DOHH2 (cell line): ENCODE results near the gene ARHGAP44.

ENCODE experiments used
- H3F3A ChIP-seq: fragments of 200-600 bp; sonication (generic), shearing (Covaris generic); 2 replicates; pipeline ENCODE4 v1.6.0; 2016; ENCODE audit warnings: antibody characterized with exemption, mild to moderate bottlenecking; ENCODE audit not compliant: control insufficient read depth, insufficient read depth
- H3K27ac ChIP-seq: fragments of 200-600 bp; sonication (generic); 2 replicates; pipeline ENCODE4 v1.5.1; 2014; ENCODE audit warnings: low read depth, mild to moderate bottlenecking, low read length, moderate library complexity
- H3K27me3 ChIP-seq: fragments of 200-600 bp; sonication (generic); 2 replicates; pipeline ENCODE4 v1.6.1; 2014; ENCODE audit warnings: mild to moderate bottlenecking, low read length, mixed read lengths; ENCODE audit not compliant: control insufficient read depth
- H3K36me3 ChIP-seq: fragments of 200-600 bp; sonication (generic); 2 replicates; pipeline ENCODE4 v1.6.1; 2014; ENCODE audit warnings: mild to moderate bottlenecking, low read length, moderate library complexity, mixed read lengths; ENCODE audit not compliant: control insufficient read depth
- H3K4me1 ChIP-seq: fragments of 200-600 bp; sonication (generic); 2 replicates; pipeline ENCODE4 v1.6.1; 2014; ENCODE audit warnings: mild to moderate bottlenecking, low read length, mixed read lengths; ENCODE audit not compliant: control insufficient read depth
- H3K4me2 ChIP-seq: fragments of 200-600 bp; sonication (generic); 2 replicates; pipeline ENCODE4 v1.6.0; 2014; ENCODE audit warnings: mild to moderate bottlenecking, low read length, moderate library complexity
- H3K4me3 ChIP-seq: fragments of 200-600 bp; sonication (generic); 2 replicates; pipeline ENCODE4 v1.5.1; 2014; ENCODE audit warnings: mild to moderate bottlenecking, low read length, mixed read lengths
- H3K79me2 ChIP-seq: fragments of 200-600 bp; sonication (generic); 2 replicates; pipeline ENCODE4 v1.6.1; 2014; ENCODE audit warnings: mild to moderate bottlenecking, low read length, mixed read lengths; ENCODE audit not compliant: control insufficient read depth
- H3K9me2 ChIP-seq: fragments of 200-600 bp; sonication (generic); replicated peaks from 2 replicates; pipeline ENCODE4 v1.6.1; 2014; ENCODE audit warnings: mild to moderate bottlenecking, low read length, mixed read lengths; ENCODE audit not compliant: control insufficient read depth
- H3K9me3 ChIP-seq: fragments of 200-600 bp; sonication (generic); 2 replicates; pipeline ENCODE4 v1.6.1; 2014; ENCODE audit warnings: antibody characterized with exemption, low read length, mixed read lengths; ENCODE audit not compliant: control insufficient read depth, insufficient read depth
- H4K20me1 ChIP-seq: fragments of 200-600 bp; sonication (generic); 2 replicates; pipeline ENCODE4 v1.6.0; 2014; ENCODE audit warnings: low read depth, mild to moderate bottlenecking, antibody characterized with exemption, low read length, moderate library complexity; ENCODE audit not compliant: control insufficient read depth, insufficient read depth
- EZH2phosphoT487 ChIP-seq: fragments of 200-600 bp; sonication (generic); IDR thresholded peaks from 2 replicates; pipeline ENCODE4 v1.6.1; 2017; ENCODE audit warnings: borderline replicate concordance, mild to moderate bottlenecking, antibody characterized with exemption, low read length, moderate library complexity, mixed read lengths
- TF ChIP-seq, protein P1 (sequence below): fragments of 200-600 bp; sonication (generic); IDR thresholded peaks from one replicate; pipeline ENCODE4 v1.5.1; 2014; ENCODE audit warnings: antibody characterized with exemption, mild to moderate bottlenecking, low read depth, low read length; ENCODE audit not compliant: poor library complexity, severe bottlenecking

ARHGAP44 gene

DNA sequence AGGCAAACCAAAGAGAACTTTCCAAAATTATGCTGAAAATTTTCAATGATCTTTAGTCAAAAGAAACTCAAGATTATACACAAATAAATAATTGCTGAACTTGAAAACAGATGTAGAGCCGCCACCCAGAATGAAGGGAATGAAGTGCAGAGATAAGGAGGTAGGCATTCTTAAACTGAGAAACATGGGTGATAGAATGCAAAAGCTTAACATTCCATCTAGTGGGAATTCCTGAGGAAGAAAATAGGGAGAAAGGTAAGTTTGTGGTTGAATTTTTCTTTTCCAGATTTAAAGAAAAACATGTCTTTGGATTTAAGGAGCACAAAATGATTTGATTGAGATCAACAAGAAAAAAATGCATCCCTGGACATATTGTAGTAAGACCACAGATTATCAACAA is 120.2 kb downstream of the ARHGAP44 start:
- Histone ChIP-seq H3K9me2 (no peaks in the 10 kb centered on the region), H3K4me3 (no peak overlapping the region), H3F3A (no peaks in the 10 kb centered on the region), H3K27ac (no peak overlapping the region), H3K36me3 (no peaks in the 10 kb centered on the region), H3K27me3 (peaks cover 10% of the 10 kb centered on the region; the same call in 1 of the 2 replicates), H3K4me2 (no peak overlapping the region), H3K4me1 (no peaks in the 10 kb centered on the region), H4K20me1 (no peaks in the 10 kb centered on the region), H3K9me3 (no peaks in the 10 kb centered on the region), H3K79me2 (no peaks in the 10 kb centered on the region)
- TF ChIP-seq, protein P1, sequence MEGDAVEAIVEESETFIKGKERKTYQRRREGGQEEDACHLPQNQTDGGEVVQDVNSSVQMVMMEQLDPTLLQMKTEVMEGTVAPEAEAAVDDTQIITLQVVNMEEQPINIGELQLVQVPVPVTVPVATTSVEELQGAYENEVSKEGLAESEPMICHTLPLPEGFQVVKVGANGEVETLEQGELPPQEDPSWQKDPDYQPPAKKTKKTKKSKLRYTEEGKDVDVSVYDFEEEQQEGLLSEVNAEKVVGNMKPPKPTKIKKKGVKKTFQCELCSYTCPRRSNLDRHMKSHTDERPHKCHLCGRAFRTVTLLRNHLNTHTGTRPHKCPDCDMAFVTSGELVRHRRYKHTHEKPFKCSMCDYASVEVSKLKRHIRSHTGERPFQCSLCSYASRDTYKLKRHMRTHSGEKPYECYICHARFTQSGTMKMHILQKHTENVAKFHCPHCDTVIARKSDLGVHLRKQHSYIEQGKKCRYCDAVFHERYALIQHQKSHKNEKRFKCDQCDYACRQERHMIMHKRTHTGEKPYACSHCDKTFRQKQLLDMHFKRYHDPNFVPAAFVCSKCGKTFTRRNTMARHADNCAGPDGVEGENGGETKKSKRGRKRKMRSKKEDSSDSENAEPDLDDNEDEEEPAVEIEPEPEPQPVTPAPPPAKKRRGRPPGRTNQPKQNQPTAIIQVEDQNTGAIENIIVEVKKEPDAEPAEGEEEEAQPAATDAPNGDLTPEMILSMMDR: no peak
- no peak for TF ChIP-seq EZH2phosphoT487

DNA sequence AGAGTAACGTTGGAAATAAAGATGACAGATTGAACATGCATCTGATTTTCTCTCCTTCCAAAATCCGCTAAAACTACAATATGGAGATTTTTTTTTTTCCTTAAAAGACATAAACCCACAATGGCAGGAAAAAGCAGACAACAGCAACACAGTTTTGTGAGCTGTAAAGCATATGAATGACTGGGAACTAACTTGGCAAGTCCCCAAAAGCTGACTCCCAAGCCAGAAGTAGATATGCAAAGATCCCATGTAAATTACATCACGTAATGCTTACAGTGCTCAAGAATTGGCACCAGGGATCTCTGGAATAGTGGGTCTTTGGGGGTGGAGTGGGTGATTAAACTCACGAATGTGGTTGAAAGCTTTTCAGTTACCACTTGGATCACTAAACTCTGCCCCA is 121.9 kb downstream of the ARHGAP44 start:
- no peak overlapping the region for H3K27ac ChIP-seq
- no peaks in the 10 kb centered on the region for H4K20me1 ChIP-seq
- H3K4me2 ChIP-seq: no peak overlapping the region
- no peaks in the 10 kb centered on the region for H3F3A ChIP-seq
- H3K4me3 ChIP-seq: no peak overlapping the region
- no peaks in the 10 kb centered on the region for H3K9me3 ChIP-seq
- TF ChIP-seq, protein P1: no peak
- no peak for TF ChIP-seq EZH2phosphoT487
- no peaks in the 10 kb centered on the region for H3K36me3 ChIP-seq
- H3K79me2 ChIP-seq: no peaks in the 10 kb centered on the region
- no peaks in the 10 kb centered on the region for H3K9me2 ChIP-seq
- no peaks in the 10 kb centered on the region for H3K4me1 ChIP-seq
- H3K27me3 ChIP-seq: peaks cover 10% of the 10 kb centered on the region; the same call in 1 of the 2 replicates

DNA sequence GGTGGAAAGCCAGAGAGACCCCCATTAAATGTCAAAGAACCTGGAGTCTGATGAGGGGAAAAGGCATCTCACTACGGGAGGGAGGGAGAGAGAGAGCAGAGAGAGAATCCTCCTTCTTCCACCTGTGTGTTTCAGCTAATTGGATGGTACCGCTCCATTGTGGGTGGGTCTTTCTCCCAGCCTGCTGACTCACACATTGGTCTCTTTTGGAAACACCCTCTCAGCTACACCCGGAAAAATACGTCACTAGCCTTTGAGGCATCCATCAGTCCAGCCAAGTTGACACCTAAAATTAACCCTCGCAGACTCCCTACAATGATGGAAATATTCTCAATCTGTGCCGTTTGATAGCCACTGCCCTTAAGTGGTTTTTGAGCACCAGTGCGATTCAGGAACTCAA is 128.1 kb downstream of the ARHGAP44 start:
- Histone ChIP-seq H3K27me3 (no peaks in the 10 kb centered on the region), H3K36me3 (no peaks in the 10 kb centered on the region), H3K4me2 (no peak overlapping the region), H3K9me2 (no peaks in the 10 kb centered on the region), H3K4me3 (no peak overlapping the region), H3K27ac (no peak overlapping the region), H3K4me1 (no peaks in the 10 kb centered on the region), H3K9me3 (no peaks in the 10 kb centered on the region), H4K20me1 (no peaks in the 10 kb centered on the region), H3F3A (no peaks in the 10 kb centered on the region), H3K79me2 (no peaks in the 10 kb centered on the region)
- TF ChIP-seq EZH2phosphoT487: no peak
- TF ChIP-seq, protein P1: no peak

DNA sequence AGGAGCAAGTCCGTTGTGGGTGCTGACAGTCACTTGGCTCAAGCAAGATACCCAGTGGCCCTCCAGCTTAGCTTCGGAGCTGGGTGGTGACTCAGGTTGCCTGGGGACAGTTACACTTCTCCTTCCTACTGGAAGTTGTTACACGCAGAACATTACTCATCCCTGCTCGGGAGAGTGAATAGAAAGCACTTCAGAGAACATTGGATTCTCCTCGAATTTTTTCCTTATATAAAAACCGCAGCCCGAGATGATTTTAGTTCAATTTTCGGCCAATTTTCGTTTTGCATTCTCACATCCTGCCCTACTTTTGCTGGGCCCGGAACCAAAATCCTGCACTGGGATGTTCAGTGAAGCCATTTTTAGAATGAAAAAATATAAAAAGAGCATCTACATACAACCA is 128.8 kb downstream of the ARHGAP44 start:
- H3K27ac ChIP-seq: no peak overlapping the region
- H3K4me3 ChIP-seq: no peak overlapping the region
- TF ChIP-seq, protein P1: no peak
- no peak for TF ChIP-seq EZH2phosphoT487
- H3K9me2 ChIP-seq: no peaks in the 10 kb centered on the region
- H3K4me1 ChIP-seq: no peaks in the 10 kb centered on the region
- H3K79me2 ChIP-seq: no peaks in the 10 kb centered on the region
- no peaks in the 10 kb centered on the region for H3K27me3 ChIP-seq
- no peaks in the 10 kb centered on the region for H3K36me3 ChIP-seq
- H3F3A ChIP-seq: no peaks in the 10 kb centered on the region
- H4K20me1 ChIP-seq: no peaks in the 10 kb centered on the region
- H3K4me2 ChIP-seq: no peak overlapping the region
- H3K9me3 ChIP-seq: no peaks in the 10 kb centered on the region
